Hypothalamus (tissue), 51 donors: ENCODE data around the gene EFEMP1.

Experiments used
- DNase-seq, 51 donors: peaks; one replicate each; lab custom pipeline; 2025; lab: John Stamatoyannopoulos, UW

The EFEMP1 gene

DNA sequence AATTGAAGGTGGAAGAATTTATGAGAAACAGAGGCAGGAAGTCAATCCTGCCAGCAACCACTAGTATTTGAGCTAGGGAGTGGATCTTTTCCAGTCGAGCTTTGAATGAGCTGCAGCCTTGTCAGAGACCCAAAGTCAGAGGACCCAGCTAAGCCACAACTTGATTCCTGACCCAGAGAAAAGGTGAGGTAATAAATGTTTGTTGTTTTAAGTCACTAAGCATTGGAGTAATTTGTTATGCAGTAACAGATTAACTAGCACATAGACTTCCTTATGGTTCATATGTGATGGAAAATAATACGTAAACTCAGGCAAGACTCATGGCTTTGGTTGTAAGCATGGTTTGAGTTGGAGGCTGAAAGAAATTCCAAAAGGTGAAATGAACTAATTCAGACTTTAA lies 21.6 kb downstream of the EFEMP1 start:
- no peak for DNase-seq

DNA sequence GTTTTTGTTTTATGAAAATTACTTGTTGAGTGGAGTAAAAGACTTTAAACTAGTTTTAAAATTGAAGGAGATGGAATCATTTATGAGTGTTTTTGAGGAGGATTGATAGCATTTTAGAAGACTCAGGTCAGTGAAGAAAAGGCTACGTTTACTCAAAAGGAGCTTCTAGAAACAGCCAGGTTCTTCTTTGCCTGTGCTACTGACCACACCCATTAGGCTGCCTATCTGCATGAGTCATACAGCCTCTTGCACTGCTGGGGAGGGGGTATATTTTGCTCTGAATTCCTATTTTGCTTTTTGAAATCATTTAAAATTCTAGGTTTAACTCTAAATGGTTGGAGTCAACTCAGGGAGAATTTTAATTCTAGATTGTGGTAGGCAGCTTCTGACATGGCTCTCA lies 22.3 kb downstream of the EFEMP1 start:
- DNase-seq, result no peak

DNA sequence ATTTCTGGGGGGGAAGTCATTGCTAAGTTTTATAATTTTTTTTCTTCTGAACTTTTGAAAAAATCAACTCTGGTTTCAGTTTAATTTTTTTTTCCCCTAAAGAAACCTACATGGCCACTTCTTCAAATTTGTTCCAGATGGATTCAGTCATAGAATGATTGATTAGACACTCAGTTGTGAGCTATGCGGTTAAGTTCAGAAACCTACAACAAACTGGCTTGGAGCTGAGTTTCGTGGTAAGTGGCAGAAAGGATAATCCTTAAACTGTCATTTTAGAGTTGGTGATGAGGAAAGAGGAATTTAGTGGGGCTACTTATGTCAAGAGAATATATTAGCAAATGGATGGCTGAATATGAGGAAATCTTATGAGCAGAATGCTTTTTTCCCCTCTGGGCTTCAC lies 23.7 kb downstream of the EFEMP1 start:
- no peak for DNase-seq

DNA sequence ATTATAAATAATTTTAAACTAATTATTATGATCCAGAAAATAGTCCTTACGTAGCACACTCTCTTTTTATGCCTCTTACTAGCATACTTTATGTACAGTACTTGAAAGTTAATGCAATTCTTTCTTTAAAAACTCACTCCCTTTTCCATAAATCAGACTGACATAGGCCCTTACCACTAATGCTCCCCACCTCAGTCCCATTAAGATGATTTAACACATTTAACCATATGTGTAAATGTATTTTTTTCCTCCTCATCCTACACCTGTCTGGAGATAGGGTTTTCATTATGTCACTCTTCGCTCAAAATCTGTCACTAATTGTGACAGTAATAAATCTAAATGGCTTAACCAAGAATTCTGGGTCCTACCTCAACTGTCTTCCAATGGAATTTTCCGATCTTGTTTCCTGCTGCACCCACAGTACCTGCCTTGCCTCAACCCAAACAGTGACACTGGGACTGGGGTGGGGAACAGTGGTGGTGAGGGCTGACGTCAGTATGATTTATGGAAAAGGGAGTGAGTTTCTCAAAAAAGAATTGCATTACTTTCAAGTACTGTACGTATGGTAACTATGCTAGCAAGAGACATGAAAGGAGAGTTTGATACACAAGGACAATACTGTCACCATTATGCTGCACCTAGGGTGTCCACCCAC lies 25.1 kb downstream of the EFEMP1 start:
- no peak for DNase-seq

DNA sequence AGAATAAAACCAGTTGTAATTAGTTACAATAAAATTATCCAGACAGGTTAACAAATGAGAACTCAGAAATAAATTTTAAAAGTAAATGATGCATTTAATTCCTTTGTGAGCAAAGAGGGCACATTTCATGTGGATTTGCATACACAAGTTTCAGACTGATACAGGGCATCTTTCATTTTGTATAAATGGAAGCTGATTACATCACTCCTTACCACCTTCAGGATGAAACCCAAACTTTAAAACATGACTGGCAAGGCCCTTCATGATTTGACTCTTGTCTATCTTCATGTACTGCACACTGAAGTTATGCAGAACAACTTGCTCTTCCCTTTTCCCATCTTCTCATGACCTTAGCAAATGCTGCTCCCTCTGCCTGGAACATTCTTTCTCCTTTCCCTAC lies 26.9 kb downstream of the EFEMP1 start:
- DNase-seq, result no peak

DNA sequence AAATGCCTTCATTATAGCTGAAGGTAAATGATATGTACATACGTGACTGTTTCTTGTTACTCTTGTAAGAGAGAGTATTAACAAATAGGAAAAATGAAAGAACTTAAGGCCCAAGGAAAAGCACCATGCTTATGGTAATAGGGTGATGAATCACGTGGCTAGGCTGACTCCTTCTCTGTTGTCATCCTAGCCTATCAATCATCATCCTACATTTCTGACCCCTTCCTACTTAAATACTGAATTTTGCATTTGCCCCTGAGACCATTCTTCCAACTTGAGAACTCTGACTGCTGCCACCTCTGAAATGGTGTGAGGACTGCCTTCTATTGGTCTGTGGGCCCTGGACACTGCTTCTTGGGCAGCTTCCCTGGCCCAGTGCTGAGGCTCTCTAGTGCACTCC lies 28.9 kb downstream of the EFEMP1 start:
- DNase-seq, result no peak

DNA sequence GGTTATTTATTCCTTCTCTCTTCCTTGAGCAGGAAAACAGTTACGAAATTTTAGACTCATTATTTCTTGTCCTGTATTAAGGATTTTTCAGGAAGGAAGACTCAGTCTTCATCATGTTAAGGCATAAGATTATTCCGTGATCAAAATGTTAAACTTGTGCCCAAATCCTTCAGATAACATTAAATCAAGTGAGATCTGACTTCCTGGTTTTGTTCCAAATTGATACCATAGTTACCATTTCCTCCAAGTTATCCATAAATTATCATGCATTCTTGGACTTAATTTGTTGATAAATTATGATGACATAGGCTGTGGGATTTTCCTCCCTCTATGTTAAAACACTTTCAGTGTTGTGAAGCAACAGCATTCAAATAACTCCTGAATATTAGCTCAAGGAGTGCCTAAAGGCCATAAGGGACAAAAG lies 31.9 kb downstream of the EFEMP1 start:
- no peak for DNase-seq

DNA sequence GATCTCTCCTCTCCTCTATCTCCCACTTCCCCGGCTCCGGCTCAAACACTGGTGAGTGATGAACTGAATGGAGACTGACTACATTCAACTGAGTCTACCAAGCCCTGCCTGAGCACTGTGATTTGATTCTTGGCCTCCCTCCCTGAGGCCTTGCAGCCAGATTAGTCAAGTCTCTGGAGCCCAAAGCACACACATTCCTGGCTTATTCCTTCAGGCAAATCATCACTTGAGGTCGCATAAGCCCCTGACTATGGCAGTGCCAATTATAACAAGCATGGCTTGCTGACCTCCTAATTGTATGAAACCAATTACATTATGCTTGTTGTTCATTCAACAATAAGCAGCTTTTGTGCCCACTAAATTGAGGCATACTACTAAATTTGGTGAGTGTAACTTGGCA lies 34.6 kb downstream of the EFEMP1 start:
- DNase-seq, result peak in 1 of 51 donors; percentile 20

DNA sequence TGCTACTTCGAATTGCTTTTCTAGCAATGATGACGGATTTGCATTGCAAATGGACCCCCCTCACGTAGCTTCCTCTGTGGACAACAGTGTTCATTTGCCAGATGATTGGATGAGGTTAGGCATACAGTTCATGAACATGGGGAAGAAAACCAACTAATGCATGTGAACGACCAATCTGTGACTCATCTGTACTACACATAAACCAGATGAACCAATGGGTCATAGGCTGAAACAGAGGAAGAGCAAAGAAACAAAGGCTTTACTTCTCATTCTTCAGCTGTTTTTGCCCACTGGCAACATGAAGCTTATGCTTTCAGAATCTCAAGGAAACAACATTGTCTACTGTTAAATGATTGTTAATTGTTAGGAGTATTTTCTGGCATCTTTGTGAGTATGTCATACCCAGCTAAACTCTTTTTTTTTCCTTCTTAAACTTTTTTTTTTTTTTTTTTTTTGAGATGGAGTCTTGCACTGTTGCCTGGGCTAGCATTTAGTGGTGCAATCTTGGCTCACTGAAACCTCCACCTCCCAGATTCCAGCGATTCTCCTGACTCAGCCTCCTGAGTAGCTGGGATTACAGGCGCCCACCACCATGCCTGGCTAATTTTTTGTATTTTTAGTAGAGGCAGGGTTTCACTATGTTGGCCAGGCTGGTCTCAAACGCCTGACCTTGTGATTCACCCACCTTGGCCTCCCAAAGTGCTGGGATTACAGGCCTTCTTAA lies 35.5 kb downstream of the EFEMP1 start:
- DNase-seq, result peak in 1 of 51 donors; percentile 11

DNA sequence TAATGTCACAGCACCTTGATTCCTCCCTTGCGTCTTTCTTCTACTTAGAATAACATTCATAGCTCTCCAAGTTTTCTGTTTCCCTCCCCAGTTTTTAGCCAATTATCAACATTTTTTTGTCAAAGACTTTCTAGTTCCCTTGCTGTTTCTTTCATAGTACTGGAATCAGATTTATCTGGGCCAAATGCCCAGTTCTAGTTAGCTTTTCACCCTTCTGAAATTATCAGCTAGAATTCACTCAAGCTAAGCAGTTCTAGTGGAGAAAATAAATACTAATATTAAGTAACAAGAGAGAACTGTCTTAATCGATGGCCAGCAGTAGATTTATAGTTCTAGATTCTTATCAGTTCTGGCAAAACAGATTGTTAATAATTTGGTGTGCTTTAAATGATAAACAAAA lies 36.2 kb downstream of the EFEMP1 start:
- no peak for DNase-seq

DNA sequence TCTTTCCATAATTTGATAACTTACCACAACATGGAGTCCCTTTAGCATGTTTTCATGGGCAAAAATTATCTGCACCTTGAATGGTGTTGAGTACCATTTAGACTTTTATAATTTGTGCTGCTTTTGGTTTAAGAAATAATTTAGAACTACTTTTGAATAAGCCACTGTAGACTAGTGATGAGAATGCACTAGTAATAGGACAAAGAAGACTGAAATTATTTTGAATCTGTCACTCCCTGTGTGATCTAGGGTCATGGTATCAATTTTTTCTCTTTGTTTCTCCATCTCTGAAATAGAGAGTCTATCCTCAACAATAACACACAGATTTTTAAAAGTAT lies 37.7 kb downstream of the EFEMP1 start:
- DNase-seq, result no peak

DNA sequence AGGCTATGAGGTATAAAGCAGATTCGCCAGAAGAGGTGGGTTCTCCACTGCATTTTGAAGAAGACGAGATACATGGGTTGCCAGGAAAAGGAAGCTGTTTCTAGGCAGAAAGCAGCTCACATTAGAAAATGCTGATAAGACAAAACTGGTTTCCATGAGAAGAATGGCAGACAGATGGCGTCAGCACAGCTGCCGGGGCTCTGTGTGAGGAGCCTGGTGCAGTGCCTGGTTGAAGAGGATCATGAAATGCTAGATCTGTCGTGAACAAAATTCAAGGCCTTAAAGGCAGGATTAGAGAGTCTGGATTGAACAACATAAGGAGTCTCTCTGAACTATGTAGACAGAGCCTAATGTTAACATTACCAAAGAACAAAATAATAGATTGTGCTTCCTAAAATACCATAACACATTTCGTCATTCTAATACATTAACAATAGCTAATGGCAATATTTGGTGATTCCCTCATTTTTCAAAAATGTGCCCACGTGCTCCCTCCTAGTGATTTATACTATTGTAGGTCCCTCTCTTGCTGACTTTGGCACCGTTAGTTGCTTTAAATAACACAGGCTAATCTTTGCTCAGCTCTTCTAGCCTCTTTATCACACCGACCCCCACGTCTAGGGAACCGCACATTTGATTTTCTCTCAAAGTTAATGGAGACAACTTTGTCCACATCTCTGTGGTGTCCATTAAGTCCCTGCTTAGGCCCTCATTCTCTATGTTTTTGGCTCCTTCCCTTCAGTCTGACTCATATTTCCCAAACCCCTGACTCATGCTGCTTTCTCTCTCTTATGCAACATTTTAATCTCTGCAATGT lies 38.2 kb downstream of the EFEMP1 start:
- DNase-seq, result peak in 1 of 51 donors; percentile 7

DNA sequence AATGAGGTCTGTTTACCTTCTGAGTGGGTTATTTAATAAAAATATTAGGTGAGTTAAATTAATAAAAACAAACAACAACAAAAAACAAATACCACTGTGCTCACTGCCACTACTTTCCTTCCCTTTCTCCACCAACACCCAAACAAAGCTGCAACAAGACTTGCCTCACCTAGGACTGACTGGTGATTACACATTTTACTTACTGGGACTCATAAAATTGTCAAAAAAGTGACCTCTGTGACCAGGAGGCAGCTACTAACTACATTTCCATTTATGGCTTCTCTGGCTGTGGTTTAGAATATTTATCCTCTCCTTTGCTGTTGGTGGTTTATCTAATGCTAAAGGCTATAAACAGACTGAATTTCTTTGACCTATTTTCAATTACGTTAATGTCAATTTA lies 39.8 kb downstream of the EFEMP1 start:
- no peak for DNase-seq

DNA sequence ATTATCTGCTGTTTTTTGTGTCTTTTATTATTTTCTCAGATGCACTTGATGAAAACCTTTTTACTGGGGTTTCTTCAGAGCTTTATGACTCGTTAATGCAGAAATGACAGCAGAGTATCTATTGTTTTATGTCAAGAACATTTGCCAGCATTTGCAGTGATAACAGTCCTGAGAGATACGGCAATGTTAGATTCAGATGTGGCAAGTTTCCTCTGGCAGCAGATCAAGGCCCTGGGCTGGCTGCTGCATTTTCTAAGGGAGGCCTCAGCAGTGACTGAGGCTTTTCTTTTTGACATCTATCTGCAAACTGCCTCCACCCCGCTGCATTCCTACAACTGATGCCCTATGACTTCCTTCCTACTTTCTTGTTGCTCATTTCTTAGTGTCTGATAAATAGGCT lies 40.2 kb downstream of the EFEMP1 start:
- DNase-seq, result no peak

DNA sequence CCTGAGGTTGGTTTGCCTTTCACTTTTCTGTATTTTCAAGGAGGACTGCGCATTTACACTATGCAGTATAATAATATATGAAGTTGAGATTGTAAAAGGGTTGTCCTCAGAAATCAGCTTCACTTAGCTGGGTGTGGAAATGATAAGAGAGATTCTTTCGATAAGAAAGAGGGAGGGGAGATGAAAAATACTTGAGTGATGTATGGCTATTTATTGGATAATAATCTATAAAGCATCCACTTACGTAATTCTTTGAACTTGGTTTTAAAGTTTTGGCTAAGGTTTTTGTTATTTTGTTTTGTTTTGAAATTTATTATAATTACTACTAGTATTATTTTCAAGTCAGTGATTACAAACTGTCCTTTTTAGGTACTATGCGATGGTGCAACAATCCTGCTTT lies 40.6 kb downstream of the EFEMP1 start:
- no peak for DNase-seq

DNA sequence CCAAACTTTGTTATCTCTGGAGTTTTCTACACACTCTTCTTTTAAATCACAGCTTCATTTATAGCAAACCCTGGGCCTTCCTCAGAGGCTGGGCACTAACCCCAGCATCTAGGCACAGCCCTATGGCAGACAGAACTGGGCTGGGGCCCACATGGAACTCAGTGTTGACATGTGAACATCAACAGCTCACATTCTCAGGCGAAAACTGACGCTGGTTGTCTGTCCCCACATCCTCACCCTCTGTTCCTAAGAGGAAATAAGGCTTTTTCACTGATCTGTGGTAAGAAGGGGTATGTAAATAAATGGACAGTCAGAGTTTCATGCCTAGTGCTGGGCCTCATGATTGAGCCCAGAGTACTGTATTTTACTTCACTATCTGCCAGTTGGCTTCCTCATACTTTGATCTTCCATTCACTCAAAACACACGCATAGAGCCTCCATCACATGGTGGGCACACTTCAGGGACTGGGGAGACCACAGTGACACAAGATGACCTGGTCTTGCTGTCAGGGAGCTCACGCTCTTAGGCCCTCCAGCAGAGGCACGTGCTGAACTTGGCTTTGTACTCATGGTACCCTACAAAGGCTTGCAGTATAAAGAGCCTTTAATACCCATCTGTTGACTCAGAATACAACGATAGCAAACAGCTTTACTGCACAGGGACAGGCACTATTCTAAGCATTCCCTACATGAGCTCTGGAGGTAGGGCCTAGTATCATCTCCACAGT lies 43.0 kb downstream of the EFEMP1 start:
- DNase-seq, result no peak

DNA sequence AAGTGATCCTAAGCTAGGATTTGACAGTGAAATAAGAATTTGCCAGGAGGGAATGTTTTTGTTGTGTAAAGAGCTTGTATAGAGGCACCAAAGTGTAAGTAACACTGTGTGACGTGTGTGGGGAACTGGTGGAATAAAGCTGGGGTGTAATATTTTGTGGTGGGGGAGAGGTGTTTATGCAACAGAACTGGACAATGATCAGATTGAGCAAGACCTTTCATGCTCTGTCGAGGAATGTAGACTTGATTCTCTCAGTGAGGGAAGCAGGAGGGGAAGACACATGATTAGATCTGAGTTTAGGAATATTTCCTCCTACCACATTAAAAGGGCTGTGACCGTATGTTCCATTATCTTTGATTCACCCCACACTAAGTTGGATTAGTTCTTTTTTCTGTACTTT lies 43.6 kb downstream of the EFEMP1 start:
- DNase-seq, result no peak

DNA sequence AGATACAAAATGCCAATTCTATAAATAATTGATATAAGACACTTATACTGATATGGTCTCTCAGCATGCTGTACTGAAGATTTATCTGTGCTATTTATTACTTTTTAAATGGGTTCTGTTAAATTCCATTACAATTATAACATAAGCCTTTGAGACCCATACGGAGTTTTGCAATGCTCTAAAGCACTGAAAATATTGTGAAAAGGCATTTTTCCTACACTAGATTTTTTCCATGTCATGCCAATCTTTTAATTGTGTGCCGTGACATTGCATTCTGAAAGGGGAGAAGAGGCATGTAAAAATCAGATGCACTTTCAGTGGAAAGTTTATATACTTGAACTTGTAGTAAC lies 46.5 kb downstream of the EFEMP1 start:
- no peak for DNase-seq

DNA sequence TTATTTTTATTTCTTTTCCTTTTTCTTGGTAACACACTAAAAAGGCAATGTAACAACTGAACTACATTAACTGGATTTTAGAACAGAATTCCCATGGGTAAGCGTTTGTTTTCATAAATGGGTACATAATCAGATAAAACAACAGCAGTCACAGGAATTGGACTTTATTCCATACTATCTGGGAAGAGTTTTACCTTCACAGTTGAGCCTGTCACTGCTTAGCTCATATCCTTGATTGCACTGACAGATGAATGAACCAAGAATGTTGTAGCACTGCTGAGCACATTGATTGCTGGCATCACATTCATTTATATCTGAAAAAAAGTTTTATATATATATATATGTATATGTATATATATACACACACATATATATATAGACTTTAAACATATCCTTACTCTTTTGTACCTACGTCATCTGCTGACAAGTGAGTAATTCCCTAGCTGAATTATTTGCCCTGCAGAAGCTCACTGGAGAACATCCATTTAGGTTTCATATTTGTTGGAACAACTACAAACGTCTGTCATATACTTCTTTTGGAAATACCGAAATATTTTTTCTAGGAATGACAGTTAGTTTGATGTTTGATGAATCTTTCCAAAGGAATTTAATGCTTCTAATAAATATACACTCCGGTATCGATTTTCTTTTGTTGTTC lies 47.0 kb downstream of the EFEMP1 start:
- no peak for DNase-seq

DNA sequence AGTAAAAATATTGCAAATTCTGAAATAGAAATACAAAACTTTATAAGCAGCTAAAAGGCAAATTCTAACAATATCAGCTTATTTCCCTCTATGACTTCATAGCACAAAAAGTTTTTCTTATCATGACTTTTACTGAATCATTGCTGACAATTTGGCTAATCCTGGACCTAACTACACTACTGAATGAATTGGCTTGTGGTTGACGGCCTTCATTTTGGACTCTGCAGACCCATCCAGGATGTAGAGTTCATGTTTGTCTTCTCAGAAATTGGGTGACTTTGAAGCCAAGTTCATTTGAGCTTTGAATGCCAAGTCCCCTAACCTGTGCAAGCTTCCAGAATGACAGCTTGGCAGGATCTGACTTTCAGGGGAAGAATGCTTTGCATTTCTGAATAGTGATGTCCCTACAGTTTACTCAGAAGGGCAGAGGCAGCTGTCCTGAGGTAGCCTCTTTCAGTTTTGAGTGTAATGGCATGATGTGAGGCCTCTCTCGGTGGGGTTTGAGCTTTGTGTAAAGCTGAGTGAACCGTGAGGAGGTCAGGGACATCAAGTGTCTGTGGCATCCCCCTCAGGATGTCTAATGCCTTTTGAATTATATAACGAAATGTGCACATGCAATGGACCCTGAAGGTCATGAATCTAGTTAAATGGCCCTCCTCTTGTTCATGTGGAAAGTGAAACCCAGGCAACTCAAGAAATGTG lies 48.0 kb downstream of the EFEMP1 start:
- no peak for DNase-seq
